CD4-positive, alpha-beta T cell treated with Interleukin-4 for 1 hour (primary cell): ENCODE data around the gene ZNF491.
A peak's percentile ranks its signal among the peaks of the same experiment; 100 is the strongest.
"Not testable (repeated sequence)": the region's sequence is repeated elsewhere in the genome, so short reads cannot be mapped to it uniquely, and the experiment has no call there.

Experiments used
- DNase-seq, 2 donors: peaks; one replicate each; pipeline ENCODE4 v3.0.0-alpha.2; 2020 to 2022

ZNF491 gene

DNA sequence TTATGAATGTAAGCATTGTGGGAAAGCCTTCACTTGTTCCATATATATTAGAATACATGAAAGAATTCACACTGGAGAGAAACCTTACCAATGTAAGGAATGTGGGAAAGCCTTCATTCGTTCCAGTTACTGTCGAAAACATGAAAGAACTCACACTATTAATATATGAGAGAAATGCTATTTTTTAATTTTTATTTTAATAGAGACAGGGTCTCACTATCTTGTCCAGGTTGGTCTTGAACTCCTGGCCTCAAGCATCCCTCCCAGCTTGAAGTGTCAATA is 8.7 kb downstream of the ZNF491 start:
- DNase-seq: no peak

DNA sequence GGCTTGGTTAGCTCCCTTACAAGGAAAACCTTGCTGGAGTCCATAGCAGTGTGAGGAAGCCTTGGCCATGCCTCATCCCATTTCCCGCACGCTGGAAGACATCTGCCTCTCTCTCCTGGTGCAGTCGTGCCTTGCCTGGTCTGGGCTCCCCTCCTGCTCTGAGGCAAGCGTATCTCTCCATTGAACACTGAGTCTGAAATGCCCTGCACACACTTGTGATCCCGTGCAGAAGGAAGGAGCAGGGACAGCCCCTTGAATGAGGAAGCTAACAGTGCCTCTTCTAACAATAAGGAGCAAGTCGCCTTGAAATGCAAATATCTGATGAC is 15.3 kb downstream of the ZNF491 start:
- DNase-seq: no peak

DNA sequence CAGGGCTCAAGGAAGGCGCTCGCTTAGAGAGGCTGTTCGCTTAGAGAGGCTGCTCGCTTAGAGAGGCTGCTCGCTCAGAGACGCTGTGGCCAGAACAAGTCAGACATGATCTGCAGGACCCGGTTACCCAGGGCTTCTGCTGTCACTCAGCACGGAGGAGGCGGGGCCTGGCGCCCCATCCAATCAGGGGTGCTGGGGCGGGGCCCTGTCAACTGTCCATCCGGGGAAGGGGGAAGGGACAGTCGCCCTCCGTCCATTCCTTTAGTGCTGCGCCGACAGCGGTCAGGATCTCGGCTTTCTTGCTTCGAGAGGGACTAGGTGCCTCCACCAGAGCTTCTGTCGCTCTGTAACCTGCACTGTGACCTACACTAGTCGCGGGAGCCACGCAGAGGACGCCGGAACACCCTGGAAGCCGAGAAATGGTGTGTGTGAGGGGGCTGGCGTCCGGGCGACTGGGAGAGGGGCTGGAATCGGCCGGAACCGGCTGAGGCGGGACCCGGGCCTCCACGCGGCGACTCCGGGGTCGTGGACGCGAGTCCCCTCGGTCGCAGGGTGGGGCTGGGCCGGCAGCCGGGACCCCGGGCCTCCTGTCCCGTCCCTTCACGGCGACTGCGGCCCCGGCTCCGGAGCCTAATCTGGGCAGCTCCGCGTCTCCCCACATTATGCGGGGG is 15.8 kb downstream of the ZNF491 start, which contains the start of gene ZNF440:
Gene ZNF440 (plus strand): TSS at position 245 of the 671 bp plus-strand sequence. CDS start 175 bp downstream, at position 420.
- DNase-seq: peak; percentile 85 to 86

DNA sequence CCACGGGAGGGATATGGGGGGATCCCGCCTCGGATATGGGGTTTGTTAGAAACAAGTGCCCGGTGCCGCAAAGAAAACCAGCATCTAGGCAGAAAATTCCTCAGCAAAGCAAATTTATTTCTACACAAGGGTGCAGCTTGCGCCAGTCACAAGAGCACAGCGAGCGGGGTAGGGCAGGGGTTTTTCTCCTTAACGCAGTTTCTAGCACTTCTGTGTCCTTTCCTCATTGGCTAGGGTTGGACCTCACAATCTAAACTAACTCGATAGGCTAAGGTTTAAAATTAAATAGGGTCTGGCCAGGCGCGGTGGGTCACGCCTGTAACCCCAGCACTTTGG is 16.3 kb downstream of the ZNF491 start:
- DNase-seq: no peak

DNA sequence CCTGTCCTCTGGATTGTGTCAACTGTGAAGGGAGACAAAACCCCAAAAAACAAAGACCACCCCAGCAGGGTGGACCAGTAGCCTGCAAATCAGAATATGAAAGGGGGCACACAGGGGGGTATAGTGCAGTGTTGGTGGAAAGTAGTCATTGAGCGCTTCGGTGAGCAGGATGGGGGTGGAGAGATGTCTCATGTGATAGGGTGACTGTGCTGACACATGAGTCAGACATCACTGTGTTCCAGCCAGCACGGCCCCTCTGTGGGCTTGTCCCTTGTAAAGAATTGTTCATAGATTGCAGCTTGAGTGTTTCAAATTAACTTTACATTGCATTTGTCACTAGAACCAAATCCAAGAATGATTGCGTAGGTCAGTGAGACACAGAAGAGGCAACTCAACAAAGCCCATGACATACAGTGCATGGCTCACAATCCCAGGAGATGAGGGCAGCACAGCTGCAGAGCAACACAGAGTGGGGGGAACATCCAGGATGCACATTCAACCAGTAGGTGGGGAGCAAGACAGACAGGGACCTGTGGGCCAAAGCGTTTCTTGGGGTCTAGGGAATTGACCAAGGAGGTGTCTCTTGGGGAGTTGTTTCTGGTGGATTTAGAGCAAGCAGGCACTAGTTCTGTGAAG is 23.3 kb downstream of the ZNF491 start:
- DNase-seq: no peak

DNA sequence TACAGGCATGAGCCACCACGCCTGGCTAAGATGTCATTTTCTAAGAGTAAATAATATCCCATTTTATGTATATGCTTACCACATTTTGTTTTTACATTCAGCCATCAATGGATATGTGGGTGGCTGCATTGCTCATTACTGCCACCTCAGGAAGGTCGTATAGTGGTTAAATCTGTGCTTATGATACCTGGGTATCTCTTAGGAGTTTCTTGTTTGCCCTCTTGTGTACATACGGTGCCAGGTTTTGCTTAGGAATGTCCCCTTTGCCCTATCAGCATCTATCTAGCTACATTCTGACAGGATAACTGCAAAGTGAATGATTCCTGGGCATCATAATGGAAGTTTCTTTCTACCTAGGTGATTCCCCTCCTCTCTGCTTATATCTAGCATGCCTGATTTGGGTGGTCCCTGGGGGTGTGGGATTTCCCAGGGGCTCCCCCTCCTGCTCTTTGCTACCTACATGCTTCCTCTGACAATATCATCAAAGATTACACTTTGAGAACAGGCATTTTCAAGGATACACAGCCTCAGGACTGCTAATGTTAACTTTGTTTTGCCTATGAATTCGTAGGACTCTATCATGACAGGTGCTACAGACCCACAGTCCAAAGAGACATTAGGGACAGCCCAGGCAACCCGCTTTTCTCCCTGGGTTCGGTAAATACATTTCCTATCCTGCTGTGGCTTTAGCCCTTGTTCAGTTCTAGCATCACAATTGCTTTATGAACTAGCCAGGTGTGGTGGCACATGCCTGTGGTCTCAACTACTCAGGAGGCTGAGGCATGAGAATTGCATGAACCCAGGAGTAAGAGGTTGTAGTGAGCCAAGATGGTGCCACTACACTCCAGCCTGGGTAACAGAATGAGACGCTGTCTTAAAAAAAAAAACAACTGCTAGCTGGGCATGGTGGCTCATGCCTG is 30.9 kb downstream of the ZNF491 start:
- not testable (repeated sequence) for DNase-seq

DNA sequence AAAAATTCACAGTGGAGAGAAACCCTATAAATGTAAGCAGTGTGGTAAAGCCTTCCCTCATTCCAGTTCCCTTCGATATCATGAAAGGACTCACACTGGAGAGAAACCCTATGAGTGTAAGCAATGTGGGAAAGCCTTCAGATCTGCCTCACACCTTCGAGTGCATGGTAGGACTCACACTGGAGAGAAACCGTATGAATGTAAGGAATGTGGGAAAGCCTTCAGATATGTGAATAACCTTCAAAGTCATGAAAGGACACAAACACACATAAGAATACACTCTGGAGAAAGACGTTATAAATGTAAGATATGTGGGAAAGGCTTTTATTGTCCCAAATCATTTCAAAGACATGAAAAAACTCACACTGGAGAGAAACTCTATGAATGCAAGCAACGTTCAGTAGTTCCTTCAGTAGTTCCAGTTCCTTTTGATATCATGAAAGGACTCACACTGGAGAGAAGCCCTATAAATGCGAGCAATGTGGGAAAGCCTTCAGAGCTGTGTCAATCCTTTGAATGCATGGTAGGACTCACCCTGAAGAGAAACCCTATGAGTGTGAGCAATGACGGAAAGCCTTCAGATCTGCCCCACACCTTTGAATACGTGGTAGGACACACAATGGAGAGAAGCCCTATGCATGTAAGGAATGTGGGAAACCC is 34.1 kb downstream of the ZNF491 start:
- no peak for DNase-seq

DNA sequence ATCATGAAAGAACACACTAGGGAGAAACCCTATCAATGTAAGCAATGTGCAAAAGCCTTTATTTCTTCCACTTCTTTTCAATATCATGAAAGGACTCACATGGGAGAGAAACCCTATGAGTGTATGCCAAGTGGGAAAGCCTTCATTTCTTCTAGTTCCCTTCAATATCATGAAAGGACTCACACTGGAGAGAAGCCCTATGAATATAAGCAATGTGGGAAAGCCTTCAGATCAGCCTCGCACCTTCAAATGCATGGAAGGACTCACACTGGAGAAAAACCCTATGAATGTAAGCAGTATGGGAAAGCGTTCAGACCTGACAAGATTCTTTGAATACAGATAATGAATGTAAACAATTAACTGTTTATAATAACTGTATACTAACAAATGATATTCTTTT is 35.2 kb downstream of the ZNF491 start:
- no peak for DNase-seq

DNA sequence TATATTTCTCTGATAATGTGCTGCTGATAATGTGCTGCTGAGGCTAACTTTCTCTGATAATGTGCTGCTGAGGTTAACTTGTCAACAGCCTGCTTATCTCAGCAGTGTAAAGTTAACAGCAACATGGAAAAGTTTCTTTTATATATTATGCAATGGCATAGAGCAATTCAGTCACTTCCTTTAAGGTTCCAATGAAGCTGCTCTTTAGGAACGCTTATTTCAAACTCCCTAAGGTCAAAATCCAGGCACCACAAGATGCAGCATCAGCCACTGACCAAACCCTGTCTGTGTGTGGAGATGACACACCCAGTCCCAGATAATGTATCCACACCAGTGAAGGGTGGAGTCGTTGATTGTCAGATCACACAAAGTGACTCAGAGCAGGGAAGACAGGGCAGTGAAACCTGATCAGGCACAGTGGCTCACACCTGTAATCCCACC is 37.3 kb downstream of the ZNF491 start:
- DNase-seq: not testable (repeated sequence)

DNA sequence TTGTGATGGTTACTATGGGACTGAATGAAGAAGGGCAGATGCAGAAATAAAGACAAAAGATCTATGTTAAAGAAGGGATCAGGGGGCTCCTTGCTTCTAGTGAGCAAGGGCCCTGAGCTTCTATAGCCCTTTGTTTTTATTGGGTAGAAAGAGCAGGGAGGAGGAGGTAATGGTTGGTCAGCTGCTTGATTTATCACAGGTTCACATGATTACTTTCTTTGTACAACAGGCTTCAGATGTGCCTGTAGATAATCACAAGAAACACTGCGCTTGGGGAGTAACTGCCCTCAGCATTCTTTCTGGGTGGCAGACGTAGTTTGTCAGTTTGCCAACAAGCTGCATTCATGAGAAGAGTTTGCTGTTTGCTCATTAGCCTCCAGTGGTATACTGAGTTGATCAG is 45.4 kb downstream of the ZNF491 start:
- no peak for DNase-seq

DNA sequence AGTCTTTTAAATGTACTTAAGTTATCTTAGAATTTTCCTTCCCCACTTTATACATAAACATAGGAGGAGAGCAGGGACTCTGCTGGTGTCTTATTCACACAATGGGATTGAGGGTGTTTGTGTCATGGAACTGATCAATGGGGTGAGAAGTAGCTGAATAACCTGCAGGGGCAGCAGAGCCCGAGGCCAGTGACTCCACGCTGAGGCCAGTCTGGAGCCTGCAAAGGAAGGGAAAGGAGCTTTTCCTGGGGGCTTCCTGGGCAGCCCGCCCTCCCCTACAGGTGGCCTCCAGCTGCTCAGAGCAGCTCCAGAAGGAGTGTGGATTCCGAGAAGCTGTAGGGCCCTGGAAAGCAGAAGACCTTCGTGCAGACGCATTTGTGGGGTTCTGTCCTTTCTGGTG is 49.3 kb downstream of the ZNF491 start:
- not testable (repeated sequence) for DNase-seq

DNA sequence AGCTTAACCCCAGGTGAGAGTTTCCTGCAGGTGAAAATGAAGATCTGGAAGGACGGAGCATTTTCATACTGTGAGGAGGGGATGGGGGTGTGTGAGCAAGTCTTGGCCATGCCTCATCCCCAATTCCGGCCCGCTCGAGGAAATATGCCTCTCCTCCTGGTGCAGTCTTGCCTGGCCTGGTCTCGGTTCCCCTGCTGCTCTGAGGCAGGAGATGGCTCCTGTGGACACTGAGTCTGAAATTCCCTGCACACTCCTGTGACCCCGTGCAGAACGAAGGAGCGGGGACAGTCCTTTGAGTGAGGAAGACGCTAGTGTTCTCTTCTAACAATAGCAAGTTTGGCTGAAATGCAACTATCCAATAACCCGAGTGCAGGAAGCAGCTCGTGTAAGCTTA is 49.9 kb downstream of the ZNF491 start:
- no peak for DNase-seq

DNA sequence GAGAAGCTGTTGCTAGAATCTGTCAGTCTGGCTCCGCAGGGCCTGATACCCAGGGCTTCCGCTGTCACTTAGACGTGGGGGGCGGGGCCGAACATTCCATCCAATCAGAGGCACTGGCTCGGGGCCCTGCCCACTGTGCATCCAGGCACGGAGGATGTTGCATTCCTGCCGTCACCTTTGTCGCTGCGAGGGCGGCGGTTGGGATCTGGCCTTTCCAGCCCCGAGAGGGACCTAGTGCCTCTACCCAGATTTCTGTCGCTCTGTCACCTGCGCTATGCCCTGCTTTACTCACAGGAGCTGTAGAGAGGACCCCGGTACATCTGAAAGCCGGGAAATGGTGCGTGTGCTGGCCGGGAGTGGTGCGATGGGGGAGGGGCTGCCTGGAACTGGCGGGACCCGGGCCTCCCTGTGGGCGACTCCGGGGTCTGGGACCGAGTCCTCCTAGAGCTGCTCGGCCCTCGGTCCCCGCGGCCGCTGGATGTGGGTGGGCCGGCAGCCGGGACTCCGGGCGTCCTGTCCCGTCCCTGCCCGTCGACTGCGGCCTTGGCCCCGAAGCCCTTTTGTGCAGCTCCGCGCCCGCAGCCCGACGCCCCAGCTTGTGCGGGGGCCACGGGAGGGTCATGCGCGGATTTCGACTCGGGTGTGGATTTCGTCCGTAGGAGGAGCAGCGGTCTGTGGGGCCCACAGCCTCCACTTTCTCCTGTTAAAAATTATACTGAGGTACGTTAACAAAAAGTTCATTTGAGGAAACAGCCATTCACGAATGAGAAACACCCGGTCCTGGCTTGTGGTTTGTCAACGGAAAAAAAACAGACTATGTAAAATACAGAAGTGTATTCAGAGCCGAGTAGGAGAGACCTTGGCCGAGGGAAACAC is 50.5 kb downstream of the ZNF491 start, which contains the start of gene ZNF439:
Gene ZNF439 (plus strand): TSS at position 133 of the 876 bp plus-strand sequence. CDS start 142 bp downstream, at position 275.
- peak; percentile 90 to 91 for DNase-seq

DNA sequence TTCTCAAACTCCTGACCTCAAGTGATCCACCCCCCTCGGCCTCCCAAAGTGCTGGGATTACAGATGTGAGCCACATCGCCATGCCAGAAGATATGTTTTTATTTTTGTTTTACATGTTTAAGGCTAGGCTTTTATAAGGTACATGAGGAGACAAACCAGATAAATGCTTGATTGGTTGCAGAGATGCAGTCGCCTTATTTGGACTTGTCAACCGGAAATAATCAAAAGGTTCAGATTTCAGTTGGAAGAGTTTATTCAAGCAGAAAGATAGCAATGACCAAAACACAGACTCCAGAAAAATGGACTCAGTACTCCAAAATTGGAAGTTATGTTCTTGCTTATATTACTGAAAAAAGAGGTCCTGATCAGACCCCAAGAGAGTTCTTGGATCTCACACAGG is 52.0 kb downstream of the ZNF491 start:
- DNase-seq: not testable (repeated sequence)

DNA sequence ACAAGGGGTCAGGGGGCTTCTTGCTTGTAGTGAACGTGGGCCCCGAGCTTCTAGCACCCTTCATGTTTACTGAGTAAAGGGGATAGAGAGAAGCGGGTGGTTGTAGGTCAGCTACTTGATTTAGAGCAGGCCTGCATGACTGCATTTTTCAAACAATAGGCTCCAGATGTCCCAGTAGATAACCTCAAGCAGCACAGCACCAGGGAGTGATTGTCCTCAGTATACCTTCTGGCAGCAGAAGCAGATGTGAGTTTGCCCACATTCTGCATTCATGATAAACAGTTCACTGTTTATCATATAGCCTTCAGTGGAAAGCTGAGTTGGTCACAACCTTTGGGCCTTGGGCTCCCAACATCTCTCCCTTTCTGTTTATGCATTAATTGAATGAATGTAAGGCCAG is 55.0 kb downstream of the ZNF491 start:
- no peak for DNase-seq

DNA sequence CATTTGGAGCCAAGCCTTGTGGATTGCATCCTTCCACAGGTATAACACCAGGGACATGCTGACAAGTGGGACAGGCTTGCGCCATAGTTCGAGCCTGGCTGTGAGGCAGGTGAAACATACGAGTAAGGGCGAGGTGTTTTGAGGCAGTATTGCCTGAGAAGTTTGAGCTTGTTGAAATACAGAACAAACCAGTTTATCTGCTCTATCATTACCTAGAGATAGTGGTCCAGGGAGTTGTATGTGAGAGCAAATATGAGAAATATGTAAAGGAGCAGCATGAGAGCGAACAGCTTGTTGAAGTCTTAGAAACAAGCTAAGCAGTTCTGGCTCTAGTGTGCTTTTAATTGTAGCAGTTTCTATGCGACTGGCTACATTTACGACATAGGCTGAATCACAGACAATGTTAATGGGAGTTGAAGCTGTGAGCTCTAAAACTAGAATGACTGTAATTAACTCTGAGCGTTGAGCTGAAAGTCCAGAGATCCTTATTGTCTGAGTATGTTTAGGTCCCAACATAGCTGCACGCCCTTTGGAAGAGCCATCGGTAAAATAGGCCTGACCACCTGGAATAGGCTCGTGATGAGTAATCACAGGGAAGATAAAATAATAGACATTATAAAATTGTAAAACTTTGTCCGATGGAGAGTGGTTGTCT is 58.4 kb downstream of the ZNF491 start:
- no peak for DNase-seq
